ENCODE data around the gene POC1A.
"Not testable (repeated sequence)": the region's sequence is repeated elsewhere in the genome, so short reads cannot be mapped to it uniquely, and the experiment has no call there.

The POC1A gene

DNA sequence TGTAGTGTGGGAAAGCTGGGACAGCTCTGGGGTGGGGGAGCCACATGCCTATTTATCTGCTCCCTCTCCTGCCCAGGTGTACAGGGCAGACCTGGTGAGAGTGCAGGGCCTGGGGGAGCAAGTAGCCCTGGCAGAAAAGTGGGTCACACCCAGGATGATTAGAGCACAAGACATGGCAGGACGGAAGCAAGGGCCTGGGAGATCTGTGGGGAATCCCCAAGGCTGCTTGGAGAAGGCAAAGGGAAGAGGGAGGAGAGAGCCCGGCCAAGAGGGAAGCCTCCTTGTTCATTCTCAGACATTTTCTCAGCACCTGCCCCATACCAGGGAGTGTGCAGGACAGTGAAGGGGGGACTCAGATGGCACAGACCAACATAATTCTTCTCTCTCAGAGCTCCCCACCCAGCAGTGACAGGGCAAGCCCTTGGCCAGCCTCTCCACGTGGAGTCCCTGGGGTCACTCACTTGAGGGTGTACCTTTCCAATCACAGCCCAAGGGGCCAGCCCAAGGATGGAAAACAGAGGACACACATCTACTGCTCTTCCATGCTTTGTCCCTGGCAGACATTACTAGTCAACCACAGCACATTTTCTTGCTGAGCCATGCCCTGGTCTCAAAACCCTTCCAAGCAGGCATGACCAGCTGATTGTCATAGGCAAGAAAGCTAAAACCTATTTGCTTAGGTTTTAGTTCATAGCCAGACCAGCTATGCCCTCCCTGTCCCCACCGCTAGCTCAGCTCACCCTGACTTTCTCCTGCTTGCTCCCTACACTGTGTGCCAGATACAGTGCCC, 92.9 kb downstream of the POC1A start:
- DNase-seq: peak; percentile 60 to 77 (median 67)

DNA sequence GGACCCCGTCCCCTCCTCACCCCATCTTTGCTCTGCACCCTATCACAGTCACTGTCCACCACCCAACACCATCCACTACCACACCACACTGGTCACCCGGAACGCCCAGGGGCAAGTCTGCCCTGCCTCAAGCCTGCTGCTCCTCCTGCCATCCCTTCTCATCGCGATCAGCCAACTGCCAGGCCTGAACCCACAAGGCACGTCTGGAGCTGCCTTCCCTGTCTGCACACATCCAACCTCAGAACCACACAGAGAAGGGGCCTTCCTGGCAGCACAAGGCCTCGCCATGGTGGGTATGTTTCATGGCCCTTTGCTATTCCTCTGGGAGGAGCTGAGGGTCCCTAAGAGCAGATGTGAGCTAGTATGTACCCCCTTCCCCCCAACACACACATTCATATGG, 94.4 kb downstream of the POC1A start:
- DNase-seq: no peak

DNA sequence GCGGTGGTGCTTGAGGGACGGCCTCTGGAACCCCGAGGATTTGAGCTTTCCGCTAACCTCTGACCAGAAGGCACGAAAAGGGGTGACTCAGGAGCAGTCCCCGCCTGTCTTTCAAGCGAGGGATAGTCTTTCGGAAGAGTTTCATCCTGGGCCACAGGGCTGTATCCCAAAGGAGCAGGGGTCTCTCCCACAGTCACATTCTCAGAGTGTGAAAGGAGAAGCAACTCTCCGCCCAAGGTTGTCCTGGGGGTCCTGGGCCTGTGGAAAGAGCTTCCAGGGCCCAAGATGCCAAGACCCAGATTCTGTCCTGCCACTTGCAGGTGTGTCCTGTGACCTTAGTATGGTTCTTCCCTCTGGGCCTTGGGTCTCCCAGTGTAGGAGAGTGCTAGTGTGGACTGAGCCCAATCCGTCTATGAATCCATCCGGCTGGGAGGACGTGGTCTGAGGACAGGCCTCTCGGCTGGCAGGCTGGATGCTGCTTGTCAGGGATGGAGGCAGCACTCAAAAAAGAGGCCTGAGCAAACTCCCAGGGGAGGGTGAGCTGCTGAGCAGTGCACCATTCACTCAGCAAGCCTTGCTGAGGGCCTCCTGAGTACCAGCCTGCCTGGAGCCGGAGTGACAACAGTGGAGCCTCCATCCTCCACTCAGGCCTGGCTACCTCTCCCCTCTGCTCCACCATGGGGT, 96.3 kb downstream of the POC1A start:
- DNase-seq: no peak

DNA sequence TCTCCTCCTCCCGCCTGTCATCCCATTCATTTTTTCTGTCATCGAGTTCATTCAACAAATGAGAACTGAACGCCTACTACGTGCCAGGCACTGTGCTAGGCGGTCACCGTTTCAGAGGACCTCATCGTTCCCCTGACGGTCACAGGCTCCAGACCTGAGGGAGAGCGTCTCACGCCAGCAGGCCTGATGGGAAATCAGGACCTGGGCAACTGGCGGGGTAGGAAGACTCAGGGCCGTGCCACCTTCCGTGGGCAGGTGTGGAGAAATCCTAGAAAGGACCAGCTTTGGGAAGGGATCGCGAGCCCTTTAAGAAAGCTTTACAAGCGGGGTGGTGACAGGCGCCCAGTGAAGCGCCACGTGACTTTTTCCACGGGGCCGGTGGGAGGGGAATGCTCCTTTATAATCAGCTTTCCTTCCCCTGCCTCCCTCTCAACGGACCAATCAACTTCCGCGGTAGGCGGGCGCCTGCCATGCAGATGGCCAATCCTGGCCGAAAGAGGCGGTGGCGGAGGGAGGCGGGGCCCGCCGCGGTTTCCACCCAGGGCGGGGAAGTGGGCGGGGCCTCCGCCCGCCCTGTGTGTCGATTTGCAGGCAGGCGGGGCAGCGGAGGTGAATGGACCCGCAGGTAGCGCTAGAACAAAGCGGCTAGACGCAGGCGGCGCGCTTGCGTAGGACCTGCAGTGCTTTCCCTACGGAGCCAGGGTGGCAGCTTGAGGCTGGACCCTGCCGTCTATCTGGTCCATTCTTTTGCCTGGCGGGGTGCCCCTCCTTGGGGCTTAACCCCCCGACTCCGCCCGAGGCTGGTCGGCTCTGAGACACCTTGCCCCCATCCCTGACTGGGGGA, 97.0 kb downstream of the POC1A start:
- peak; percentile 99 to 100 (median 99) for DNase-seq

DNA sequence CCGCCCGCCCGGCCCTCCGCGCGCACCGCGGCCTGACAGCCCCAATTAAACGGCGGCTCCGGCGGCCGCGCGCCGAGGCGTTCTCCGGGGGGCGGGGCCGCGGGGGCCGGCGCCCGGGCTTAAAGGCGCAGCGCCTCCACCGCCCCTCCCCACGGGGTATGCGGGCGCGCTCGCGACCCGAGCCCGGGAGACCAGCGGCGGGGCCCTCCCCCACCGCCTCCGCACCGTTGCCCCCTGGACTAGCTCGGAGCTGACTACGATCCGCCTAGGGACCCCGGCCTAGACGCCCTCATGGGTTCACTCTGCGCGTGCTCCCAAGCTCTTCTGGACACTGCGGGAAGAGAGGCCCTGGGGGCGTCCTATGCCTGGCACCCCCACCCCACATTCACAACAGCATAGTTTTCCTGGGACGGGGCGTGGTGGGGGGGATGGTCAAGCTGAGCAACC, 97.7 kb downstream of the POC1A start, which contains the start of gene DUSP7:
Gene DUSP7 (minus strand): TSS at position 51 of the 447 bp plus-strand sequence. CDS start 205 bp downstream, outside the sequence.
- DNase-seq: peak; percentile 72 to 93 (median 84)

DNA sequence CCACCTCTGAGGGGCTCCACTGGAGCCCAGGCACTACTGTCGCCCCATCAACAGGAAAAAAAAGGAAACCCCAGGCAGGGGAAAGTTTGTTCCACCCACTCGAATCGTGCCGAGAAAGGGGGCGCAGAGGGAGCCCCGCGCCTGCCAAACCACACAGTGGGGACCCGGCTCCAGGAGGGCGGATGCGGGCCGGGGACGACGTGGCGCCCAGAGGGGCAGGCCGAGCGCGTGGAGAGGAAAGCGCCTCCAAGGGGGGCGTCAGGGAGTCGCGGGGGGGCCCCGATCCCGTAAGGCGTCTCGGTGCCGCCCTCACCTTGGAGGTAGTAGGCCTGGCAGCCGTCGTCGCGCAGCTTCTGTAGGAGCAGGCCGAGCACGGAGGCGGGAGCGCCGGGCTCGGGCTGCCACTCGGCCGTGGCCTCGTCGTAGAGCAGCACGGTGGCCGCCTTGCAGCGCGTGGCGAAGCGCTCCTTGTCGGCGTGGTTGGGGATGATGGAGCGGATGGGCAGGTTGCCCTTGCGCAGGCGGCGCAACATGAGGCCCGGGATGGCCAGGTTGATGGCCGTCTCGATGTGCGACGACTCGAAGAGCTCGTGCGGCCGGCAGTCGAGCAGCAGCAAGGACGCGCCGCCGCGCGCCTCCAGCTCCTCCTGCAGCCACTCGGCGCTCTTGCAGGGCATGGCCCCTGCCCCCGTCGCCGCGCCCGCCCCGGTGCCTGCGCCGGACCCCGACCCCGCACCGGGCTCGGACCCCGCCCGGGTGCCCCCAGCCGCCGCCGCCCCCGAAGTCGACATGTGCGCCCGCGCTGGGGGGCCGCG, 98.5 kb downstream of the POC1A start:
- DNase-seq: peak; percentile 44 to 76 (median 63)

DNA sequence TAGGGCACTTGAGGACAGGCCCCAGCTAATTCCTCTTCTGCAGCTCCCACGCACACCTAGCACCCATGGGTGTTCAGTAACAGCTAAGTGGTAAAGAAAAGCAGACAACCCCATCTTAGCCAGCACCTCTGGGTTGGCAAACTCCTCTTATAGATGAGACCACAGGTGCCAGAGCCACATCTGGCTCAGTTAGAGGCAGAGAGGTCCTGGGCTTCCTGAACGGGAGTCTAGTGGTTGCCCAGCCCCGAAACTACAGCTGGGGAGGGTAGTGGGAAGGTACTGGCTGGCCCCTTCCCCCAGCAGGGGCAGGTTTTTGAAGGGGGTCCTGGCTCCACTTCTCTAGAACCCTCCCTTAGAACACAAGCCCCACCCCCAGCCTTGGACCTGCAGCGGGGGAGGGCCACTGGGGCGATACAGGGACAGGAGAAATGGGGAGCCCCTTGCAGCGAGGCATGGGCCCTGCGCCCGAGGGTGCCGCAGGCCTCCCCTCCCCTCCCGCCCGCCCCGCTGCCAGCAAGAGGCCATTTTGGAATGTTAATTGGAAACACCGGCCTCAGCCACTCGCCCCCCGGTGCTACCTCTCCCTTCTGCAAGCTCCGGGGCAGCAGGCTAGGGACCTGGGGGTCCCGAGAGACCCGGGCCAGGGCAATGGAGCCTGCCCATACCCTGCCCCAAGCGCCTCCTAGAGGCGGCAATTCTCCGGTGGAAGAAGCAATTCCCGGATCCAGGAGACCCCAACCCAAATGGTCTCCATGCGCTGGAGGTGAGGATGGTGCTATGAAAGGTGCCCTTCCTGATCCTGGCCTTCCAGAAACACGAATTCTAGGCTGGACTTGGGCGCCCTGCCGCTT, 99.3 kb downstream of the POC1A start:
- DNase-seq: peak; percentile 31 to 42 (median 41)

DNA sequence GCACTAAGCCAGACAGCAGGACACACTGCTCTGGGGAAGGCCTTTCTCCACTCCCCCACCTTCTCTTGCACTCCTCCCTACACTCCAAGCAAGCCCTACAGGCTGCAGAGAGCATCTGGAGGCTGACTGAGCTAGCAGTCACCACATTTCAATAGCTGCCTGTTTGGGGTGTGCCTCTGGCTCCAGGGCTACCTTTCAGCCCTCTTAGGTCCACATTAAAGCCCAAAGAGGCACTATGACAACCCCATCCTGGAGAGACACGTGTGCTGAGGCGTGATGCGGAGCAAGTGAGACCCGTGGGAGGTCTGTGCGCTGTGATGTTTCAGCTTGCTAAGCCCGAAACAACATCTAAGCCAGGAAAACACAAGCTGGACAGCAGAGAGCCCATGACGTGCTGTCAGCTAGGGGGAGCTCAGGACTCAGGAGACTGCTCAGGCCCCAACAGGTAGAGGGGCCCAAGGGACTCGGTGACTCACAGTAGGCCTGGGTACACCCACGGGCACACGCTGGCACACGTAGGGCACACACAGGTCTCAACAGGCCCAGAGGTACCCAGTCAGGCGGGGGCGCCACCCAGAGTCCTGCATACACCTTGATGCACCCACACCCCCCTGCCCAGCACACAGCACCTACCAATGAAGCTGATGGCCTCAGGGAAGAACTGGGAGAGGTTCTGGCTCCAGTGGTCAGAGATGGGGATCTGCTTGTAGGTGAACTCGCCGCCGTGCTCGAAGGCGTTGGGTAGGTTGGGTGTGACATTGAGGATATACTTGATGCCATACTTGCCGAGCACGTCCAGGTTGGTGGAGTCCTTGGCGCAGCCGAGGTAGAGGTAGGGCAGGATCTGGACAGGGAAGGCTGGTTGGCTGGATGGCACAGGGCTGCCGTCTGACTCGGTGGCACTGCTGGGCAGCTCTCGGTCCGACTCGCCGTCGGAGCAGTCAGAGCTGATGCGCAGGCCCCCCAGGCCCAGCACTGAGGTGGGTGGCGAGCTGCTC, 100.6 kb downstream of the POC1A start:
- DNase-seq: no peak

DNA sequence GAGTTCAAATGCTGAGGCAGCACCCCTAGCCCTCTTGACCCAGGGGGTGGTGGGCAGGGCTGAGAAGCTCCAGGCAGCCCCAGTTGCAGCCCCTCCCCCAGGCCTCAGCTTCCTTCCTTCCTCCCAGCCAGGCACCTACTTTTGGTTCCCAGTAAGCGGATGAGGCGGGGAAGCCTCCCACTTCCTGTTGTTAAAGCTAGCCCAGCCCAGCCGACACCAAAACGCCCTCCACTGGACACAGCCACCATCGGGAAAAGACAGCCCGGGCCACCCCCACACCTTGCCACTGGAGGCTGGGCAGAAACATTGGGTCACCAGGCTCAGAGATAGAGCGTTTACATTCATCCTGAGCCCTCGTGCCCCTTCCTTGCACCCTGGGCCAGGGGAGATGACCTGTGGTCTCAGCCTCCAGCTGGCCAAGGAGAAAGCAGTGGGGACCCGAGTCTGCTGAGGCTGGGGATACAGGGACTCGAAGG, 101.4 kb downstream of the POC1A start:
- DNase-seq: peak; percentile 87 to 92 (median 89)

DNA sequence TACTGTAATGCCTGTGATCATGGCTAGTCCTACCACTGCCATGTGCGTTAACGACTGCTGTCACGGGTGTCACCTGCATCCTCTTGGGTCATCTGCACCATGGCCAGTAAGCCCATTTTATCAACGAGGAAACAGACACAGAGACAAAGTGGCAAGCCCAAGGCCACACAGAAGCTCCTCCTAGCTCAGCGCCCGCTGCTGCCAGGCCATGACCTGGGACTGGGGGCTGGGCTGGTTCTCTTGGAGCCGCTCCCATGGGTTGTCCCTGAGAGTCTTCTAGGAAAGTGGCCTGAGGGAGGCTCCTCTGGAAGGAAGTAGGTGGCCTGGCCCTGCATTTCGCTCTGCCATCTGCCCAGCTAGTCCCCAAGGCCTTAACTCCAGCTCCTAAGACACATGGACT, 102.8 kb downstream of the POC1A start:
- no peak for DNase-seq

DNA sequence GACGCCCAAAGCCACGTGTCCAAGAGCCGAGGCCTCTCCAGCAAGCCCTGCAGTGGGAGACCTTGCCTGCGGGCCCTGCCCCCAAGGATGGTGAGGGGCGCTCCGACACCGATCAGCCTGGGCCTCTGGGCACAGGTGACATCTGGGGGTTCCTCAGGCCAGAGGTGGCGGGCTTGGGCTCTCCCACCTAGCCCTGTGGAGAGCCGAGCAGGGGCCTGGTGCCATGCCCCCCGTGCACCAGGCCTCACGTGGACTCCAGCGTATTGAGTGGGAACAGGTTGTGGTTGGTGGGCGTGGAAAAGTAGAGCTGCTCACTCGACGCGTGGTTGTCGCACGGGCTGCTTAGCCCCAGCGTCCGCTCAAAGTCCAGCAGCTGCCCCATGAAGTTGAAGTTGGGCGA, 103.7 kb downstream of the POC1A start:
- no peak for DNase-seq

DNA sequence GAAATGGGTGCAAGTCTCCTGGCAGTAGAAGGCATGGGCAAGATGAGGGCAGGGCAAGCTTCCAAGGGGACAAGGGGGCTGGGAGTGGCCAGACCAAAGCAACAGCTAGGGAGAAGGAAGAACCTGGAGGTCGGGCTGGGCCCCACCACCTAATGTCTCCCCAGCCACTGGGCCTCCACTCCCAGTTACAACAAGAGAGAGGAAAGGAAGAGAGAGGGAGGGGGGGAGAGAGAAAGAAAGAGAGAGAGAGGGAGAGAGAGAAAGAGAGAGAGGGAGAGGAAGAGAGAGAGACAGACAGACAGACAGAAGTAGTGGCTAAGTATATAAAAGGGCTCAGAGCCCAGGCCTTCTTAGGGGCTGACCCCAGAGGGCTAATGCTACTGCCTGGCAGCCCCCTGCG, 104.7 kb downstream of the POC1A start:
- no peak for DNase-seq

DNA sequence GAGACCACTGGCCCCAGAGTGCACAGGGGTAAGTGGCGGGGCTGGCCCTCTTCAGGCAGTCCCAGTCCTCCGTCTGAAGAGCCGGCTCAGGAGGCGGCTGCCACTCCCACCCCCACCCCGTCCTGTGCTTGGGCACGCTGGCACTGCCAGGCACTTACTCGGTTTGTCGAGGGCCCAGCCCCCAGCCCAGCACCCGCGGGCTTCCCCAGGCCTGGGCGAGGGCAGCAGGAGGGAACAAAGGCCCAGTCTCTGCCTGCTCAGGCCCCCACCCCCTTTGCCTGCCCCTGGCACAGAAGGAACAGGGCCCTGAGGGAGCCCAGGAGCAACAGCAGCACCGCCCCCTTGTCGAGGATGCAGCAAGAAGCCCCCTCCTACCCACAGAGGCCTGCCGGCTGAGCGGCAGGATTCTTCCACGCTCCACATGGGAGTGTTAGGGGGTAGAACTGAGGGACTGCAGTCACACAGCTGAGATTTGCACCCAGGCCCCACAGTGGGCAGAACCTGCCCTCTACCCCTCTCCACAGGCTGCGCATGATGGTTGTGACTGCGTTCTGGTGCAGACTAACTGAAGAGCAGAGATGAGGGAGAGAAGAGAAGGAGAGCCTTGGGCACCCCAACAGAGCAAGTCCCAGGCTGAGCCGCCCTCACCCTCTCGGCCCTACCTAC, 106.8 kb downstream of the POC1A start:
- no peak for DNase-seq

DNA sequence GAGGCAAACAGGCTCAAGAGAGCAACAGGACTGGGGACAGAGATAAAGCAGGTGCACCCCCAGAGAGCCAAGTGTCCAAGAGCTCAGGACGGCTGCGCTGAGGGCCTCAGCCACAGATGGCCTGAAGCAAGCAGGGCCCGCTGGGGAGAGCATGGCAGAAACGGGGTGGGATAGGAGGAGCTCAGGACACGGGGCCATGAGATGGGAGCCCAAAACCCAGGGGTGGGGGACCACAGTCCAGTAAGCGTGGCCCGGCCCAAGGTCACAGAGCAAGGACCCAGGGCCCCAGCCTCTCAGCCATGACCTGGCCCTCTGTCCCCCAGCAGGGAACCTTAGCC, 107.4 kb downstream of the POC1A start:
- DNase-seq: no peak

DNA sequence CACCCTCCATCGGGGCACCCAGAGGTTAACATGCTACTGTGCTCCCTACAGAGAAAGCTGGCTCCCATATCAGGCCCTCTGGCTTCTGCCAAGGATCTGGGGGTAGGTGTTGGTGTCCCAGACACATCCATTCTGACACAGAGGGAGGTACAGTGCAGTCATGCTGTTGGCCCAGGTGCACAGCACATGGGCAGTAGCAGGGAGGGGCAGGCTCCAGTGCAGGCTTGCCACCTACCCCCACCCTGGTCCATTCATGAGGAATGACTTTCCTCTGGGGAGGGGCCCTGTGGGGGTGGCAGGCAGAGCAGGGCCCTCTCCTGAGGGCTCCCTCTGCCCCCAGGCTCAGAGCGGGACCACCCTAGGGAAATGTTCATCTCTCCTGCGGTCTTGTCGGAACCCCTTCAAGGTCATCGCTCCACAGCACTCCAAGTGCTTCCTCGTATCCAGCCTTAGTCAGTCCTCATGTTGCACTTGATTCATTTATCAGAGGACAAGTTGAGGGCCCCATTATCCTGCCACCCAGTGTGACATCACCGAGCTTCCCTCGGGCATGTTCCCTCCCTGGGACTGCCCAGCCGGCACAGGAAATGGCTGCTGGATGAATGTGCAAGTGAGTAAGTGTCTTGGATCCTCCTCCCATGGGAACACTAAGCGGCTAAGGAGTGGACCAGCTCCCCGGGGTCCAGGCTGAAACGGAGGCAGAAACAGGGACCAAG, 107.9 kb downstream of the POC1A start:
- no peak for DNase-seq

DNA sequence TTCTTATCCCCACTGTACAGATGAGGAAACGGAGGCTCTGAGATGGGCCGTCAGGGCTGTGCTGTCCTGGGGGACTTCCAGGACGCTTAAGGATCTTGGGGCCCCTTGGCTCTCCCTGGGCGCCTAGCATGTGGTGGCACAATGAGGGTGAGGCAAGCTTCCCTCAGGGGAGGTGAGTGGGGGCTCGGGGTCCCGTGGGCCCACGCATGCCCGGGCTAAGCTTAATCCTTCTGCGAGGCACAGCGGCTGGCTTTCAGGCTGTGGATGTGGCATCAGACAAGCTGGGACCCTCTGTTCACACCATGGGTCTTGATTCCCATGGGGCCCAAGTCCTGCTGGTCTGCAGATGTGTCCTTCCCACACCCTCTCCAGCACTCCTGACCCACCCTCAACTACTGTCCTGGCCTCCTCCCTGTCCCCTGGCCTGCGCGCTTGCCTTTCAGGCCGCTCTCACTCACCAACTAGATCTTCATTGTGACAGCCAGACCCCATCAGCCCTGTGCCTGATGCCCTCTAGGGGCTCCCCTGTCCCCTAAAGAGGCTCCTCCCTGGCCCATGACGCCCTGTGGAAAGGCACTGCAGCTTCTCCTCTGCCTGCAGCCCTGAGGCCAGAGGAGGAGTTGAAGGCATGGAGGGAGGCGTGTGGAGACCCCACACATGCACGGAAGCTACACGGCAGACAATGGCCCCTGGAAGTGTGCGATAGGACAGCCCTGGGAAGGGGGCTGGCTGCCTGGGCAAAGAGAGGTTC, 109.2 kb downstream of the POC1A start:
- DNase-seq: no peak

DNA sequence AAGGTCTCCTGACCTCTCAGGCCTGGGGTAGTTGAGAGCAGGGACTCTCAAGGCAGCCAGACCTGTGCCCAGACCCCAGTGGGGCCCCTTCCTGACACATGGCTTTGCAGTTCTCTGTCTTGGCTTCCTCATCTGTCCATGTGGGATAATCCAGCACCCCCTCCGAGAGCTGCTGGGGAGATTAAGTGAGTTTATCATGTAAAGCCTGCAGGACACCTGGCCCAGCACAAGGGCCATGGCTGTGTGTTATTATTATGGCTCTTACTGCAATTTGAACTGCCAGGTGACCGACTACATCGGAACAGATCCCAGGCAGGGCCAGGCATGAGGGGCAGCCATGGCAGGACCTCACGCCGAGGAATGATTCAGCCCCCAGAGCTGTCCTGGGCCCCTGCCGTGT, 110.5 kb downstream of the POC1A start:
- no peak for DNase-seq

DNA sequence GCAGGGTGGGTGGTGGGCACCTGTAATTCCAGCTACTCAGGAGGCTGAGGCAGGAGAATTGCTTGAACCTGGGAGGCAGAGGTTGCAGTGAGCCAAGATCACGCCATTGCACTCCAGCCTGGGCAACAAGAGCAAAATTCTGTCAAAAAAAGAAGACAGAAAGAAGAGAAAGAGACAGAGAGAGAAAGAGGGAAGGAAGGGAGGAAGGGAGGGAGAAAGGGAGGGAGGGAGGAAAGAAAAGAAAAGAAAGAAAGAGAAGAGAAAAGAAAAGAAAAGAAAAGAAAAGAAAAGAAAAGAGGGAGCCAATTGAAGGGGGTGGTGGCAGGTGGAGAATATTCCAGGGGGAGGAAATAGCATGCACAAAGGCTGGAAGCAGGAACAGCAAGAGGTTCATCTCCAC, 111.2 kb downstream of the POC1A start:
- not testable (repeated sequence) for DNase-seq

Data from suppressor macrophage treated with lipopolysaccharide for 1 hour (primary cell).